ENCODE data around the gene FAM47E. TPM values are rescaled to one million over a fixed set of nuclear protein-coding genes. Genes with fewer than 3 reads are reported as not detected.
A peak's percentile ranks its signal among the peaks of the same experiment; 100 is the strongest.

The FAM47E gene
- total and polyA plus RNA-seq, 2 donors from 2014 or later = 10.4 to 15.0 TPM

DNA sequence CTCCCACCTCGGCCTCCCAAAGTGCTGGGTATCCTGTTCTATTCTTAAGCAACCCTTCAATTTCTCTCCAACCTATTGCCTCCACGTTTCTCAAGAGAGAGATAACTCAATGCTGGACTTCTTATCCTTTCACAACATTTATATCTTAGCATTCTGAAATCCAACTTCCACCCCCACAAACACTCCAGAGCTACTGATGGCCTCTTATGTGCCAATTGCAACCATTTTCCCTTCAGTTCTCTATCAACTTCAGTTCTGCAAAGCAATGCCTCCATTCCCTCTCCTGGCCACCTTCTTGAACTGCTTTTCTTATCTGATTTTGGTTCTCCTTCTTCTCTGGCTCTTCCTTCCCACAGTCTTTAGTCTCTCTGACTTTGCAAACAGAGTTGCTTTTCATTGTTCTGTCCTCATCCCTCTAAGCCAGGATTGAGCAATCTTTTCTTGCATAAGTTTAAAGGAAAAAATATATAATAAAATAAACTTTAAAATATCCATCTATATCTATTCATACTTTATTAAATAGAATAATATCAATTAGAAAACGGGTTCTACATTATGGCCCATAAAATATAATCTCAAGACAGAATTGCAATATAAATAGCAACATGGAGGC, 51.4 kb downstream of the FAM47E start:
- no peaks in the 10 kb centered on the region for H3K27me3 ChIP-seq (ENCODE audit: control insufficient read depth, insufficient read depth, low read length)
- DNase-seq (no peak), FAIRE-seq (no peak)
- intact Hi-C loops (cut with DNase I) = no loop called here
- H3K9ac ChIP-seq (ENCODE audit: low read length in 3 of 3) = no peak overlapping the region
- H3K36me3 ChIP-seq (ENCODE audit: control insufficient read depth in 2 of 3, insufficient read depth in 3 of 3, low read length in 3 of 3) = no peaks in the 10 kb centered on the region
- no peak overlapping the region for H3K4me3 ChIP-seq (ENCODE audit: low read length in 3 of 3)
- H3K9me3 ChIP-seq (ENCODE audit: control insufficient read depth in 2 of 3, insufficient read depth in 1 of 3, low read length in 3 of 3) = no peaks in the 10 kb centered on the region
- no peak overlapping the region for H3K27ac ChIP-seq (ENCODE audit: low read depth in 2 of 2, low read length in 2 of 2)
- TF ChIP-seq, protein P1, sequence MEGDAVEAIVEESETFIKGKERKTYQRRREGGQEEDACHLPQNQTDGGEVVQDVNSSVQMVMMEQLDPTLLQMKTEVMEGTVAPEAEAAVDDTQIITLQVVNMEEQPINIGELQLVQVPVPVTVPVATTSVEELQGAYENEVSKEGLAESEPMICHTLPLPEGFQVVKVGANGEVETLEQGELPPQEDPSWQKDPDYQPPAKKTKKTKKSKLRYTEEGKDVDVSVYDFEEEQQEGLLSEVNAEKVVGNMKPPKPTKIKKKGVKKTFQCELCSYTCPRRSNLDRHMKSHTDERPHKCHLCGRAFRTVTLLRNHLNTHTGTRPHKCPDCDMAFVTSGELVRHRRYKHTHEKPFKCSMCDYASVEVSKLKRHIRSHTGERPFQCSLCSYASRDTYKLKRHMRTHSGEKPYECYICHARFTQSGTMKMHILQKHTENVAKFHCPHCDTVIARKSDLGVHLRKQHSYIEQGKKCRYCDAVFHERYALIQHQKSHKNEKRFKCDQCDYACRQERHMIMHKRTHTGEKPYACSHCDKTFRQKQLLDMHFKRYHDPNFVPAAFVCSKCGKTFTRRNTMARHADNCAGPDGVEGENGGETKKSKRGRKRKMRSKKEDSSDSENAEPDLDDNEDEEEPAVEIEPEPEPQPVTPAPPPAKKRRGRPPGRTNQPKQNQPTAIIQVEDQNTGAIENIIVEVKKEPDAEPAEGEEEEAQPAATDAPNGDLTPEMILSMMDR (IDR thresholded peaks at IDR 0.05; ENCODE audit: borderline replicate concordance, extremely low read depth, insufficient read depth) = no peak
- peaks cover 0 to 13% (median 4%) of the 10 kb centered on the region in 3 donors for H3K4me1 ChIP-seq (ENCODE audit: control insufficient read depth in 2 of 3, insufficient read depth in 2 of 3, low read depth in 1 of 3, low read length in 3 of 3)

DNA sequence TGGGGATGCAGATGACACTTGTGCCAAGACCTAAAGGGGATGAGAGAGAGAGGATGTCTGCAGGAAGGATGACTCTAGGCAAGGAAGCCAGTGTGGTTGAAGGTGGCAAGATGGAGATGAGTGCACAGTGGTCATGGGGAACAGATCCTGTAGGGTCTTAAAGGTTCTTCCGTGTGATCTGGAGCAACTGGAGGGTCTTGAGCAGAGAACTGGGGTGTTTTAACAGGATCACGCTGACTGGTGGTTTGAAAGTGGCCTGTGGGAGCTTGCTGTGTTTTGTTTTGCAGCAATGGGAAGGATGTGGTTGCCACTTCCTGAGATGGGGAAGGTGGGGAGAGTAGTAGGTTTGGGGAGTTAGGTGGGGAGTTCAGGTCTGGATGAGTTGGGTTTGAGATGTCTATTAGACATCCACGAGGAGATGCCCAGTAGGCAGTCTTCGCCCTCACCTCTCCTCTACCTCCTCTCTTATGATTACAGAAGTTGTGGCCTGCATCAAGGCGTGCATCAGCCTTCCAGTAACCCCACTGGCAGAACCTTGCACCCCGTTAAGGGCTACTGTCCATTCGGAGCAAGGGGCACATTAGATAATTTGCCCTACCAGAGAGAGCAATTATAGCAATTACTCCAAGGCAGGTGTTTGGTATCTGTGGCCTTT, 53.6 kb downstream of the FAM47E start:
- TF ChIP-seq, protein P1 (IDR thresholded peaks at IDR 0.05; ENCODE audit: borderline replicate concordance, extremely low read depth, insufficient read depth) = no peak
- peaks cover 0 to 22% (median 4%) of the 10 kb centered on the region in 3 donors for H3K4me1 ChIP-seq (ENCODE audit: control insufficient read depth in 2 of 3, insufficient read depth in 2 of 3, low read depth in 1 of 3, low read length in 3 of 3)
- H3K27ac ChIP-seq (ENCODE audit: low read depth in 2 of 2, low read length in 2 of 2) = no peak overlapping the region
- no peaks in the 10 kb centered on the region for H3K27me3 ChIP-seq (ENCODE audit: control insufficient read depth, insufficient read depth, low read length)
- DNase-seq = no peak
- no peak for FAIRE-seq
- H3K9ac ChIP-seq (ENCODE audit: low read length in 3 of 3) = no peak overlapping the region
- H3K9me3 ChIP-seq (ENCODE audit: control insufficient read depth in 2 of 3, insufficient read depth in 1 of 3, low read length in 3 of 3) = no peaks in the 10 kb centered on the region
- intact Hi-C loops (cut with DNase I) = no loop called here
- peak overlapping the region in 2 of 3 donors; percentile 64 to 79 for H3K4me3 ChIP-seq (ENCODE audit: low read length in 3 of 3)
- no peaks in the 10 kb centered on the region for H3K36me3 ChIP-seq (ENCODE audit: control insufficient read depth in 2 of 3, insufficient read depth in 3 of 3, low read length in 3 of 3)

DNA sequence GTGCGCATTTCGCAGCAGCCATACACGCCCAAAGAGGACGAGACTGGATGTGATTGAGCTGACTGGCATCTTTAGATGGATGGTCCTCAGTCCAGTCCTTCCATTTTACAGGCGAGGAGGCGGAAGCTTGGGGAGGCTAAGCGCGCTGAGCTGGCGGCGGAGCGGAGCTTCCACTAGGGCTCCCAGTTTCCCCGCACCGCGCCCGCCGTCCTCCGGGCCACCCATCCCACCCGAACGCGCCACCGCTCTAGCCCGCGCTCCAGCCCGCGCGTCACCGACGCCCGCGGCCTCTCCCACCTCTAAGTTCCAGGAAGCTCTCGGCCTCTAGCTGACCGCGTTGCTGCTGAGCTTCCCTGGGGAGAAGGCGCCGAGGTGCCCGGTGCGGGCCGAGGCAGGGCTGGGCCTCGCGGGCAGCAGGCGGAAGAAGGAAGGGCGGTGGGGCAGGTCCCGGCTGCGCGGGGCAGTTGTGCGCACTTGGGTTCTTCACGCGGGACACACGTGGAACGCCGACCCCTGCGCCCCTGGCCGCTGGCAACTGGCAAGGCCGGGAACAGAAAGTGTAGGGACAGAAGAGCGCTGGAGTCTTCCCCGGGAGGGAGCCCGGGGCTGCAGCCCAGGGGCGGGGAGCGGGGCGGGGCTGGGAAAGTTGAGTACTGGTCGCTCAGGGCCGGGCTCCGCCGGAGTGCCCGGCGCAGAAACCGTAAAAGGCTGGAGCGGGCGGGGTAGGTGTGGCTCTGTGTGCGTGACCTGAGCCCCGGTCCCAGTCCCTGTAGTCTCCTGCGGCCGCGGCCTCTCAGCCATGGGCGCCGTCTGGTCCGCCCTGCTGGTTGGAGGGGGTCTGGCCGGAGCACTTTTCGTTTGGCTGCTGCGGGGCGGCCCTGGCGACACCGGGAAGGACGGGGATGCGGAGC, 54.7 kb downstream of the FAM47E start, which contains the start of gene STBD1:
Gene STBD1 (plus strand): TSS at position 763 of the 911 bp plus-strand sequence. CDS start 37 bp downstream, at position 800.
- Histone ChIP-seq H3K36me3 (ENCODE audit: control insufficient read depth in 2 of 3, insufficient read depth in 3 of 3, low read length in 3 of 3) (no peaks in the 10 kb centered on the region), H3K9ac (ENCODE audit: low read length in 3 of 3) (peak within 1 kb of the TSS; percentile 52 to 82 (median 61)), H3K27me3 (ENCODE audit: control insufficient read depth, insufficient read depth, low read length) (no peaks in the 10 kb centered on the region), H3K4me3 (ENCODE audit: low read length in 3 of 3) (peak within 1 kb of the TSS; percentile 64 to 79 (median 68)), H3K9me3 (ENCODE audit: control insufficient read depth in 2 of 3, insufficient read depth in 1 of 3, low read length in 3 of 3) (no peaks in the 10 kb centered on the region), H3K4me1 (ENCODE audit: control insufficient read depth in 2 of 3, insufficient read depth in 2 of 3, low read depth in 1 of 3, low read length in 3 of 3) (peaks cover 0 to 26% (median 4%) of the 10 kb centered on the region in 3 donors), H3K27ac (ENCODE audit: low read depth in 2 of 2, low read length in 2 of 2) (peak within 1 kb of the TSS; percentile 32 to 75)
- no peak for FAIRE-seq
- intact Hi-C loops (cut with DNase I) = no loop called here
- TF ChIP-seq, protein P1 (IDR thresholded peaks at IDR 0.05; ENCODE audit: borderline replicate concordance, extremely low read depth, insufficient read depth) = no peak
- peak; percentile 82 to 92 (median 84) for DNase-seq

Measured in kidney (tissue), 14 donors.